GM20431 (cell line): ENCODE measurements around the gene MYRFL.
"Not testable (repeated sequence)": the region's sequence is repeated elsewhere in the genome, so short reads cannot be mapped to it uniquely, and the experiment has no call there.

Experiments
- in situ Hi-C: fragments of 300-500 bp; cut with MseI, MboI; formaldehyde crosslinking; loops from one replicate; pipeline ENCODE4 v1.15.0; 2020; ENCODE audit warnings: low sequenced_read_pairs; ENCODE audit not compliant: unreplicated experiment

The MYRFL gene

GRCh38 chr12:69824966-69825560 is at the start of gene MYRFL:
TSS of gene MYRFL (plus strand) at chr12:69825227. CDS start at chr12:69825518, 291 bp downstream.
- in situ Hi-C loops: no loop called here

- in situ Hi-C loops: no loop called here
Observed at GRCh38 chr12:69779928-69780327, 45.1 kb upstream of the MYRFL start.

- in situ Hi-C loops: no loop called here
Observed at GRCh38 chr12:69783365-69783764, 41.7 kb upstream of the MYRFL start.

GRCh38 chr12:69789351-69789750 is 35.7 kb upstream of the MYRFL start:
- in situ Hi-C loops: no loop called here

DNA sequence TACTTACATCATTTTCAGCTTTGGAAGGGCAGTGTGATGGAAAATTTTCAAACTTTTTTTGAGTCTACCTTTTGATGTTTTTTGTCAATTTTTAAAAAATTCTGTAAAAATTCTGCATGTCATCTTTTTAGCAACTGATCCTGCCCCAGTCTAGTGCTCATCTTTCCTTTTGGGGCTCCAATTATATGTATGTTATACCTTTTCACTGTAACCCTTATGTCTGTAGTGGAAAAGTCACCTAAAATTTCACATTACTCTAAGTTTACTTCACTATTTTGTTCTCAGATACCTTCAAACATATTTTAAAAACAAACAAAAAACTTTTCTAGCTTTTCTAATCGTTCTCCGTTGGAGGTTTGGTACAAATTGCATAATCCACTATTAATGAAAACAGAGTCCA is 32.5 kb upstream of the MYRFL start:
- in situ Hi-C loops: no loop called here

DNA sequence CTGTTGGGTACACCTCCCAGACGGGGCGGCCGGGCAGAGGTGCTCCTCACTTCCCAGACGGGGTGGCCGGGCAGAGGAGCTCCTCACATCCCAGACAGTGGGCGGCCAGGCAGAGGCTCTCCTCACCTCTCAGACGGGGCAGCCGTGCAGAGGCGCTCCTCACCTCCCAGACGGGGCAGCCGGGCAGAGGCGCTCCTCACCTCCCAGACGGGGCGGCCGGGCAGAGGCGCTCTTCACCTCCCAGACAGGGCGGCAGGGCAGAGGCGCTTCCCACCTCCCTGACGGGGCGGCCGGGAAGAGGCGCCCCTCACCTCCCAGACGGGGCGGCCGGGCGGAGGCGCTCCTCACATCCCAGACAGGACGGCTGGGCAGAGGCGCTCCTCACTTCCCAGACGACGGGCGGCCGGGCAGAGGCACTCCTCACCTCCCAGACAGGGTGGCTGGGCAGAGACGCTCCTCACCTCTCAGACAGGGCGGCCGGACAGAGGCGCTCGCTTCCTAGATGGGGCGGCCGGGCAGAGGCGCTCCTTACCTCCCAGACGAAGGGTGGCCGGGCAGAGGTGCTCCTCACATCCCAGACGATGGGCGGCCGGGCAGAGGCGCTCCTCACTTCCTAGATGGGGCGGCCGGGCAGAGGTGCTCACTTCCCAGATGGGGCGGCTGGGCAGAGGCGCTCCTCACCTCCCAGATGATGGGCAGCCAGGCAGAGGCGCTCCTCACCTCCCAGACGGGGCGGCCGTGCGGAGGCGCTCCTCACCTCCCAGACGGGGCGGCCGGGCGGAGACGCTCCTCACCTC is 17.7 kb upstream of the MYRFL start:
- in situ Hi-C loops: not testable (repeated sequence)

DNA sequence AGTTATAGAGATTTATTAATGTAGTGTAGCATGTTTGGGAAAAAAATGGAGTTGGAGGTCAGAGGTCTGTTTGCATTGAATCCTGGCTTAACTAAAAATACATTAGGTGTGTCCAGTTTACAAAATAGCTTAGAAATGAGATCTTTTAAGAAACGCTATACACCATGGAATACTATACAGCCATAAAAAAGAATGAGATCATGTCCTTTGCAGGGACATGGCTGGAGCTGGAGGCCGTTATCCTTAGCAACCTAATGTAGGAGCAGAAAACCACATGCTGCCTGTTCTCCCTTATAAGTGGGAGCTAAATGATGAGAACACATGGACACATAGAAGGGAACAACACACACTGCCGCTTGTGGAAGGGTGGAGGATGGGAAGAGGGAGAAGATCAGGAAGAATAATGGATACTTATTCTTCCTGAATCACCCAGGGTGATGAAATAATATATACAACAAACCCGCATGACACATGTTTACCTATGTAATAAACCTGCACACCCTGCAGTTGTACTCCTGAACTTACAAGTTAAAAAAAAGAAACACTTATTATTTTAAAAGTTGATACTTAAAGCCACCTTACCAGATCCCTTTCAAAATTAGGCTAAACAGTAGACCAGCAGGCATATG is 14.0 kb upstream of the MYRFL start:
- in situ Hi-C loops: no loop called here

DNA sequence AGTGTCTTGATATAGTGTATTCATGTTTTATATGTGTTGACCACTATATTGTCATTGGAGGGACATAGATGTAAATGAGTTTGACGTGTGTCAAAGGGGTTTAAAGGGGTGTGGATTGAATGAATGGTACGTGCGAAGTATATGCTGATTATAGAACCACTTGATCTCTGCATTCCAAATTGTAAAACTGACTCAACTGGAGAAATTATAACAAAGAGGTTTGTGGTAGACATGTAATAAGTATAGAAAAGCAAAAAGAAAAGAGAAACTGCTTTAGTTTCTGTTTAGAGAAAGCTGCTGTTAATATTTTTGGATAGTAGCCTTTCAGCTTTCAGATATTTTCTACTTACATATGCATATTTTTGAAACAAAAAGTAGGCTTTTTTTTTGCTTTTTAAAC is 8.9 kb upstream of the MYRFL start:
- in situ Hi-C loops: no loop called here

- in situ Hi-C loops: no loop called here
Observed at GRCh38 chr12:69821032-69821455, 4.0 kb upstream of the MYRFL start.

DNA sequence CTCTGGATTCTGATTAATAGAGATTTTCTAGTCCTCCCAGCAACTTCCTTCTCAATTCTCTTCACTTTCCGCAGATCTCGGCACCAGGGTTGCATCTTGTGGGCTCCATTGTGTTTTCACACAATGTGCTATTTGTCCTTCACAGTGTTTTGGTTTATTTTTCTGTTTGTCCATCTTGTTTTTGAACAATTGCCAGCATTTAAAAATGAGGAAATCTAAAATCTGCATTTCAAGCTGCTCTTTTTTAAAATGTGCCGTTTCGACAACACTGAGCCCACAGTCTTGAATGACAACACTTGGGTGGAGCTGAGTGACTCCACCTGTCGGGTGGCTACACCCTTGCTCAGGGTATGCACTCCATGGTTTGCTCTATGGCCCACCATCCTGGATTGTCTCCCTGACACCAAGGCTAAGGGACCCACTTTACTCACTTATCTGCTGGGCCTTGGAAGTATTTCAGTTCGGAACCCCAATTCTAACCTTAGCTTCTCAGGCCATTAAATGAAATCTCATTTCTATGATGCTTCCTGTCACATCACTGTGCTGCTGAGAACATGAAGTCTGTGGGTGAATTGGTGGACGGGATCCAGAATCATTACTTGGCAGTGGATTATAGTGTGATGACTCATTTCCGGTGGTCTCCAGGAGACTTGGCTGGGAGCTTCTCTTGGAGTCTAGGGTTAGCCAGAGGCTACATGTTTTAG is 3.4 kb upstream of the MYRFL start:
- in situ Hi-C loops: no loop called here

DNA sequence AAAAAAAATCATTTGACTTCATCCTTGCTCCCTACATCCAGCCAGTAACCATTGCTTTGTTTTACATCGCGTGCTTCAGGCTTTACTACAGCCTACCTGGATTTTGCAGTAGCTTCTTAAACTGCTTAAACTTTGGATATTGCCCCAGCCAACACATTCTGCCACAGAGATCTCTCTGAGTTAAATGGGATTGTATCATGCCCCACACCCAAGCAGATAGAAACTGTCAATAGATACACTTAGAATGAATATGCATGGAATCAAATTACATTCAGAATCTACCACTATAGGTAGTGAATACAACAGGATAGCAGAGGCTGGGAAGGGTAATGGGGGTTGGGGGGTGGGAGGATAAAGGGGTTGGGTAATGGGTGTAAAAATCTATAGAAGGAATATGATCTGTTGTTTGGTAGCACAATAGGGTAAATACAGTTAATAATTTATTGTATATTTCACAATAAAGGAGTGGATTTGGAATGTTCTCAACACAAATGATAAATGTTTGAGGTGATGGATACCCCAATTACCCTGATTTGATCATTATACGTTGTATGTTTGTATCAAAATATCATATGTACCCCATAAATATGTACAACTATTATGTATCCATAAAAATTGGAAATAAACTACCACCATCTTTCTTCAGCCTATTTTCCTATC is 2.7 kb upstream of the MYRFL start:
- in situ Hi-C loops: no loop called here

DNA sequence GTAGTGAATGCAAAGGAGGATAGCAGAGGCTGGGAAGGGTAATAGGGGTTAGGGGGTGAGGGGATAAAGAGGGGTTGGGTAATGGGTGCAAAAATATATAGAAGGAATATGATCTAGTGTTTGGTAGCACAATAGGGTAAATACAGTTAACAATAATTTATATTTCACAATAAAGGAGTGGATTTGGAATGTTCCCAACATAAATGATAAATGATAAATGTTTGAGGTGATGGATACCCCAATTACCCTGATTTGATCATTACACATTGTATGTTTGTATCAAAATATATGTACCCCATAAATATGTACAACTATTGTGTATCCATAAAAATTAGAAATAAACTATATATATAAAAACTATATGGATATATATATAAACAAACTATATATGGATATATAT is 999 bp upstream of the MYRFL start:
- in situ Hi-C loops: no loop called here

DNA sequence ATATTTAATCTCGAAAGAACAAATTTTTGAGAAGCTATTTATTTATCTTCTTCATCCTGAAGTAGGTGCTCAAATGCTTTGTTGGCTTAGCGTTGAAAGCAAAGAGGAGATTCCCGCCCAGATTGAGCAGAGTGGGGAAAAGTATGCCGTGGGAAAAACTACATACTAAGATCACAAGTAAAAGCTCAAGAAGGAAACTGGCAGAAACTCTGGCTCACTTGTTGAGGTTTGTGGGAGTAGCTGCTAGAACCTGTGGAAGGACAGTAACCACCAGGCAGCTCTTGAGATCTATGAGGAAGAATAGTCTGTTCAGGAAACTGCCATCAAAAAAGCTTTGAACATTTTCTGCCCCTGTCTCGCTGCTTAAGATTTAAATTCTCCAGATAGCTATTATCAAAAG is 3.9 kb downstream of the MYRFL start:
- in situ Hi-C loops: no loop called here

- in situ Hi-C loops: no loop called here
Observed at GRCh38 chr12:69833696-69834095, 8.7 kb downstream of the MYRFL start.

DNA sequence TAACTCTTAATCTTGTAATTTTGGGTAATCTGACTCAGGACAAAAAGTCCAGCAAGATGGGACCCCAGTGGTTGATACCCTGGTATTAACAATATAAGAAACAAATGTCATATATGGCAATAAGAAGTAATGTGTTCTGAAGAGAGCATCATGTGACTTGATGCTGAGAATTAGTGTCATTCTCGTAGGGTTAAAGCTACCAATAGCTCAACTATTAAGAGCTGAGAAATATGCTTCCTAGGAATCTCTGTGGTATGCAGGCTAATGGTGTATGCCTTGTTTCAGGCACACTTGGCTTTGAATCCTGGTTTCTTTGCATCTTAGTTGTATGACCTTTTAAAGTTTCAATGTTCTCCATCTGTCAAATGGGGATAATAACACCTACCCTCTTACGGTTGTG is 9.1 kb downstream of the MYRFL start:
- in situ Hi-C loops: no loop called here

GRCh38 chr12:69834576-69834975 is 9.5 kb downstream of the MYRFL start:
- in situ Hi-C loops: no loop called here

GRCh38 chr12:69835081-69835480 is 10.1 kb downstream of the MYRFL start:
- in situ Hi-C loops: no loop called here

DNA sequence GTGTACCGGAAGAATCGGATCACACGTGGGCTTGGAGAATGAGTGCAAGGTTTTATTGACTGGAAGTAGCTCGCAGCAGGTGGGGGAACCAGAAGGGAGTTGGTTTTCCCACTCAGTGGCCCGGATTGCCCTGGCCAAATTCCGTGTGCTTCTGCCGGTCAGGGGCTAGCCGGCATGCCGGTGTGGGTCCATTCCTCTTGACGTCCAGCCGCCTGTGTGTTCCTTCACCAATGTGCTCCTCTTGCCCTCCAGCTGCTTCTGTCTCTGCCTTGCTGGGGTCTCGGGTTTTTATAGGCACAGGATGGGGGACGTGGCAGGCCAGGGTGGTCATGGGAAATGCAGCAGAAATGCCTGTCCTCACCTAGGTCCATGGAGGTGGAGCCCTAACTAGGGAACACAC is 11.0 kb downstream of the MYRFL start:
- in situ Hi-C loops: no loop called here

GRCh38 chr12:69837191-69837590 is 12.2 kb downstream of the MYRFL start:
- in situ Hi-C loops: no loop called here

- in situ Hi-C loops: no loop called here
Observed at GRCh38 chr12:69837657-69838415, 12.8 kb downstream of the MYRFL start.
